Transverse colon (tissue), 3 donors: Measurements from ENCODE around the gene HPSE2.

Source experiments
- CTCF ChIP-seq, 5 experiments: fragments of 200-600 bp in 3 of 5; fragments of 450-650 bp in 2 of 5; sonication (generic) in 3 of 5; IDR thresholded peaks; 1 replicate in 2 of 5; 2 replicates in 3 of 5; pipeline ENCODE4 v1.5.1; 2016 to 2017; ENCODE audit warnings: antibody characterized with exemption in 5 of 5, inconsistent platforms in 3 of 5, mild to moderate bottlenecking in 2 of 5, moderate library complexity in 1 of 5
- POLR2A ChIP-seq: fragments of 450-650 bp; IDR thresholded peaks from one replicate; pipeline ENCODE4 v1.6.1; 2016; ENCODE audit warnings: antibody characterized with exemption, mild to moderate bottlenecking, moderate library complexity

DNA sequence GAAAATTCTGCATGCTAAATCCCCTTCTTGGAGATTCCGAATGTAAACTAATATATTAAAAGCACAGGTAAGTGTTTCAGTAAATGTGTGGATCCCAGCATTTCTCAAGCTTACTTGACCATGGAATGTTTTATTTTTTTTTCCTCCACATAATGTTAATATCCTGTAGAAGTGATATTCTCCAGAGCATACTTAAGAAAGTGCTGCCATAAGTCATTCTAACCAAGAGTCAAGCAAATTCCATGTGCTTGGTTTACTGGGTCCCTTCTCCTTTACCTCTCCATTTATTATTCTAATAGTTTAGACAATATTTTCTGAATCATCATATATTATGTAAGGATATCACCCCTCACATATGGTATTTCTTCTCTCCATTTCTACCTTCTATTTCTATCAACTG is 522.1 kb downstream of the HPSE2 start:
- TF ChIP-seq POLR2A (no peak), CTCF (IDR thresholded peaks at IDR 0.05) (no peak)
